HG02588 (cell line): ENCODE results near the gene TTC29.

Experiments
- ATAC-seq: cut with Tn5 transposase; IDR thresholded peaks from one replicate; pipeline ENCODE4 v1.9.1; 2021; ENCODE audit warnings: mild to moderate bottlenecking, moderate library complexity; ENCODE audit not compliant: unreplicated experiment

TTC29 gene

GRCh38 chr4:146945556-146946374 is at the start of gene TTC29:
Gene TTC29, minus strand, starts transcription at chr4:146945864. Its CDS starts 5,969 bp downstream, at chr4:146939895.
- ATAC-seq, result peak; percentile 100

GRCh38 chr4:146981651-146982050 is 36.0 kb upstream of the TTC29 start:
- ATAC-seq, result no peak

- ATAC-seq, result no peak
Measured at GRCh38 chr4:146978641-146979040, 33.0 kb upstream of the TTC29 start.

GRCh38 chr4:146976145-146976544 is 30.5 kb upstream of the TTC29 start:
- no peak for ATAC-seq

- ATAC-seq, result no peak
Measured at GRCh38 chr4:146975527-146975926, 29.9 kb upstream of the TTC29 start.

GRCh38 chr4:146975036-146975435 is 29.4 kb upstream of the TTC29 start:
- ATAC-seq, result no peak

- ATAC-seq, result no peak
Measured at GRCh38 chr4:146972036-146972435, 26.4 kb upstream of the TTC29 start.

GRCh38 chr4:146969126-146969525 is 23.5 kb upstream of the TTC29 start:
- ATAC-seq, result no peak

GRCh38 chr4:146960634-146961033 is 15.0 kb upstream of the TTC29 start:
- no peak for ATAC-seq

- no peak for ATAC-seq
Measured at GRCh38 chr4:146959692-146960091, 14.0 kb upstream of the TTC29 start.

- no peak for ATAC-seq
Measured at GRCh38 chr4:146957237-146957636, 11.6 kb upstream of the TTC29 start.

- no peak for ATAC-seq
Measured at GRCh38 chr4:146952896-146953295, 7.2 kb upstream of the TTC29 start.

- no peak for ATAC-seq
Measured at GRCh38 chr4:146949559-146949958, 3.9 kb upstream of the TTC29 start.

- no peak for ATAC-seq
Measured at GRCh38 chr4:146943691-146944375, 1.8 kb downstream of the TTC29 start.

GRCh38 chr4:146932116-146932515 is 13.5 kb downstream of the TTC29 start:
- ATAC-seq, result no peak

GRCh38 chr4:146930673-146931072 is 15.0 kb downstream of the TTC29 start:
- no peak for ATAC-seq

- ATAC-seq, result no peak
Measured at GRCh38 chr4:146927695-146928094, 18.0 kb downstream of the TTC29 start.

GRCh38 chr4:146916479-146917076 is 29.1 kb downstream of the TTC29 start:
- ATAC-seq, result no peak

- ATAC-seq, result no peak
Measured at GRCh38 chr4:146915132-146915531, 30.5 kb downstream of the TTC29 start.

- ATAC-seq, result no peak
Measured at GRCh38 chr4:146900295-146900694, 45.4 kb downstream of the TTC29 start.

- no peak for ATAC-seq
Measured at GRCh38 chr4:146890301-146890700, 55.4 kb downstream of the TTC29 start.

- no peak for ATAC-seq
Measured at GRCh38 chr4:146883070-146883469, 62.6 kb downstream of the TTC29 start.
